Gastroesophageal sphincter (tissue), 4 donors: Measurements from ENCODE around the gene CSF2RB. TPM values are rescaled to one million over a fixed set of nuclear protein-coding genes. Genes with fewer than 3 reads are reported as not detected.

Source experiments
- ATAC-seq: fragments of 150-250 bp; one replicate; pipeline ENCODE4 v1.9.1; 2016; ENCODE audit warnings: mild to moderate bottlenecking, moderate library complexity
- H3K27ac ChIP-seq, 4 donors: fragments of 200-600 bp; sonication (generic) in 3 of 4; 1 replicate in 3 of 4; 2 replicates in 1 of 4; pipeline ENCODE4 v1.5.1; 2016 to 2019
- H3K27me3 ChIP-seq: fragments of 200-600 bp; sonication (generic); one replicate; pipeline ENCODE4 v1.5.1; 2019
- H3K36me3 ChIP-seq, 2 donors: fragments of 200-600 bp; sonication (generic); one replicate each; pipeline ENCODE4 v1.5.1; 2019; ENCODE audit warnings: control low read depth in 1 of 2
- H3K4me1 ChIP-seq, 3 donors: fragments of 200-600 bp; sonication (generic); 1 replicate in 2 of 3; 2 replicates in 1 of 3; pipeline ENCODE4 v1.5.1; 2016 to 2019; ENCODE audit warnings: control low read depth in 2 of 3
- H3K4me3 ChIP-seq, 2 donors: fragments of 200-600 bp; sonication (generic); one replicate each; pipeline ENCODE4 v1.5.1; 2019; ENCODE audit warnings: mild to moderate bottlenecking in 1 of 2, moderate library complexity in 1 of 2
- H3K9me3 ChIP-seq, 3 donors: fragments of 200-600 bp; sonication (generic); one replicate each; pipeline ENCODE4 v1.5.1; 2017 to 2019; ENCODE audit warnings: control low read depth in 2 of 3
- EP300 ChIP-seq: sonication (generic); formaldehyde crosslinking; IDR thresholded peaks from one replicate; pipeline ENCODE4 v1.6.1; 2017; ENCODE audit warnings: antibody characterized with exemption, mild to moderate bottlenecking
- POLR2A ChIP-seq, 2 donors: fragments of 450-650 bp; IDR thresholded peaks; one replicate each; pipeline ENCODE4 v1.6.1; 2017; ENCODE audit warnings: antibody characterized with exemption in 2 of 2, mild to moderate bottlenecking in 2 of 2, moderate library complexity in 1 of 2
- POLR2AphosphoS5 ChIP-seq: sonication (generic); formaldehyde crosslinking; IDR thresholded peaks from one replicate; pipeline ENCODE4 v1.6.1; 2017; ENCODE audit warnings: antibody characterized with exemption
- WGBS, 2 donors: methylation state at CpG; one replicate each; pipeline ENCODE4 v1.1.5; 2018; ENCODE audit warnings: low coverage in 1 of 2; 5-methylcytosine and 5-hydroxymethylcytosine counted together
- total RNA-seq, 4 donors: library from RNA; depleted of rRNA; stranded (reverse); fragments of >200 nt; gene quantifications; one replicate each; pipeline ENCODE4 v1.1.0, GENCODE V29; 2016
- TF ChIP-seq, protein P1 (sequence below), 4 experiments: fragments of 200-600 bp in 2 of 4; fragments of 450-650 bp in 2 of 4; sonication (generic) in 1 of 4; IDR thresholded peaks; one replicate each; pipeline ENCODE4 v1.5.1; 2017 to 2019; ENCODE audit warnings: antibody characterized with exemption in 4 of 4, mild to moderate bottlenecking in 2 of 4, moderate library complexity in 2 of 4

The CSF2RB gene
- total RNA-seq, 4 donors from 2014 or later, result 1.4 to 12.0 (median 4.0) TPM

- H3K27ac ChIP-seq, result no peak overlapping the region
- peaks cover 27% of the 10 kb centered on the region for H3K27me3 ChIP-seq
- H3K4me3 ChIP-seq, result no peak overlapping the region
- no peaks in the 10 kb centered on the region for H3K4me1 ChIP-seq
- 64 to 77% methylated on average over 6 to 7 of the region's 11 CpGs for WGBS, 2 donors
- H3K36me3 ChIP-seq, result no peaks in the 10 kb centered on the region
- TF ChIP-seq POLR2AphosphoS5 (no peak), EP300 (no peak), POLR2A (IDR thresholded peaks at IDR 0.05) (no peak)
- TF ChIP-seq, protein P1, sequence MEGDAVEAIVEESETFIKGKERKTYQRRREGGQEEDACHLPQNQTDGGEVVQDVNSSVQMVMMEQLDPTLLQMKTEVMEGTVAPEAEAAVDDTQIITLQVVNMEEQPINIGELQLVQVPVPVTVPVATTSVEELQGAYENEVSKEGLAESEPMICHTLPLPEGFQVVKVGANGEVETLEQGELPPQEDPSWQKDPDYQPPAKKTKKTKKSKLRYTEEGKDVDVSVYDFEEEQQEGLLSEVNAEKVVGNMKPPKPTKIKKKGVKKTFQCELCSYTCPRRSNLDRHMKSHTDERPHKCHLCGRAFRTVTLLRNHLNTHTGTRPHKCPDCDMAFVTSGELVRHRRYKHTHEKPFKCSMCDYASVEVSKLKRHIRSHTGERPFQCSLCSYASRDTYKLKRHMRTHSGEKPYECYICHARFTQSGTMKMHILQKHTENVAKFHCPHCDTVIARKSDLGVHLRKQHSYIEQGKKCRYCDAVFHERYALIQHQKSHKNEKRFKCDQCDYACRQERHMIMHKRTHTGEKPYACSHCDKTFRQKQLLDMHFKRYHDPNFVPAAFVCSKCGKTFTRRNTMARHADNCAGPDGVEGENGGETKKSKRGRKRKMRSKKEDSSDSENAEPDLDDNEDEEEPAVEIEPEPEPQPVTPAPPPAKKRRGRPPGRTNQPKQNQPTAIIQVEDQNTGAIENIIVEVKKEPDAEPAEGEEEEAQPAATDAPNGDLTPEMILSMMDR (IDR thresholded peaks at IDR 0.05), result no peak
- ATAC-seq, result no peak
- no peaks in the 10 kb centered on the region for H3K9me3 ChIP-seq
Observed at GRCh38 chr22:36966851-36967540, 53.6 kb downstream of the CSF2RB start.

DNA sequence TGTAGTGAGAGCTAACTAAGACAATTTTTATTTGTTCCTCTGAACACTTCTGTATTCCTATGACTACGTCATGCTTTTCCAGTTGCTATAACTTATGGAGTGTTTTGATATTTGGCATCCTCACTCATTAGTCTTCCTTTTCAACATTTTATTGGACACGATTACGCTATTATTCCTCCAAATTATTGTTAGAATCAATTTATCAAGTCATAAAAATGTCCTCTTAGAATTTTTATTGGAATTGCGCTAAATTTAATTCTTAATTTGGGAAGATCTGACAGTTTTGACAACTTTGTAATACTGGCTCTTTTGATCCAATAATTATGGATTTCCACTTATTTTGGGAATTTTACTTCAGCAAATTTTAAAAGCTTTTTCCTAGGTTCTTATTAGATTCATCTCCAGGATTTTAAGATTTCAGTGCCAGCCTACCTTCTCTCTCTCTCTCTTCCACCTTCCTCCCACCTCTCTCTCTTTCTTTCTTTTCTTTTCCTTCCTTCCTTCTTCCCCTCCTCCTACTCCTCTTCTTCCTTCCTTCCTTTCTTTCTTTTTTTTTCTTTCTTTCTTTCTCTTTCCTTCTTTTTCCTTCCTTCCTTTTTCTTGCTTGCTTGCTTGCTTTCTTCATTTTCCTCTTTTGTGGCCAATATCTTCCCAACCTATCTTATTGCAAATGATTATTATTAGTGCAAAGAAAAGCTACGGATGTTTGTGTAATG, 55.0 kb downstream of the CSF2RB start:
- Histone ChIP-seq H3K27me3 (peaks cover 34% of the 10 kb centered on the region), H3K27ac (no peak overlapping the region), H3K36me3 (no peaks in the 10 kb centered on the region), H3K4me1 (no peaks in the 10 kb centered on the region), H3K4me3 (no peak overlapping the region), H3K9me3 (no peaks in the 10 kb centered on the region)
- no peak for ATAC-seq
- TF ChIP-seq POLR2A (IDR thresholded peaks at IDR 0.05) (no peak), POLR2AphosphoS5 (no peak), EP300 (no peak)
- TF ChIP-seq, protein P1 (IDR thresholded peaks at IDR 0.05), result no peak
- WGBS, 2 donors, result 81 to 87% methylated on average over 5 of the region's 5 CpGs

DNA sequence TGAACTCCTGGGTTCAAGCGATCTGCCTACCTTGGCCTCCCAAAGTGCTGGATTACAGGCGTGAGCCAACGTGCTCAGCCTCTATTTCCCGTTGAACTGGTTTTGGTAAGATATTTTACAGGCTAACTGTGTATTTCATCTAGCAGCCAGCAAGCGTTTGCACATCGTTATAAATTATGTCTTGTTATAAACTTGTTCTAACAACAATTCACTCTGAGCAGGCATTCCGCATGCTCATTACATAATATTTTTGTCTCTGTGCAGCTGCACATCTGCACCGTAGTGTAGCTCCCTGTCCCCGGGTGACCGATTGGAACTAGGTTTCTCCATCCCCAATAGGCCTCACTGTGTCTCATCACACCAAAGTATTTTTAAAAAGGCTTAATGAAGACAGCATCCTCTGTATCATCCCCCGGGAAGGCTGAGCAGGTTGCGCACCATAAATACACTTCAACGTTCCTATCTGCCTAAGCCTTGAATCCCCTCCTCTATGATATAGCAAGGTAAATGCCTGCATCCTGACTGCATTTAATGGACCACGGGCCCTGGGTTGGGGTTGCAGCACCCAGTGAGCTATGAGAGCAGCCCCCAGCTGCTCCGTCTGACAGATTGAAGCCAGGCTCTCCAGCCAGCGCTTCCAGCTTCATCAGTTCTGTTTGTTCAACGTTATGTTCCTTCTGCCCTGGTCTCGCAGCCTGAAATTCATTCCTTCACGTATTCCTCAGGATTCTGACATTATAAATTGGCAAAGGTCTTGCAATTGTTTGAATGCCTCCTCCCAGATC, 58.1 kb downstream of the CSF2RB start:
- Histone ChIP-seq H3K9me3 (no peaks in the 10 kb centered on the region), H3K27me3 (peaks cover 35% of the 10 kb centered on the region), H3K4me1 (no peaks in the 10 kb centered on the region), H3K27ac (no peak overlapping the region), H3K36me3 (no peaks in the 10 kb centered on the region), H3K4me3 (no peak overlapping the region)
- no peak for TF ChIP-seq EP300
- TF ChIP-seq POLR2A (IDR thresholded peaks at IDR 0.05), result no peak
- no peak for TF ChIP-seq POLR2AphosphoS5
- TF ChIP-seq, protein P1 (IDR thresholded peaks at IDR 0.05), result no peak
- ATAC-seq, result no peak
- WGBS, 2 donors, result 66 to 77% methylated on average over 13 to 15 of the region's 19 CpGs

- no peak for TF ChIP-seq POLR2A (IDR thresholded peaks at IDR 0.05)
- TF ChIP-seq EP300, result no peak
- TF ChIP-seq POLR2AphosphoS5, result no peak
- TF ChIP-seq, protein P1 (IDR thresholded peaks at IDR 0.05), result no peak
- ATAC-seq, result no peak
- 94% methylated on average over 2 of the region's 4 CpGs; no CpG with 5 or more reads in 1 of the 2 donors for WGBS, 2 donors
- Histone ChIP-seq H3K9me3 (no peaks in the 10 kb centered on the region), H3K4me3 (no peak overlapping the region), H3K36me3 (no peaks in the 10 kb centered on the region), H3K27me3 (peaks cover 30% of the 10 kb centered on the region), H3K27ac (no peak overlapping the region), H3K4me1 (peaks cover 0 to 7% (median 0%) of the 10 kb centered on the region in 3 donors)
Observed at GRCh38 chr22:36976606-36977005, 63.2 kb downstream of the CSF2RB start.
